NCI-H82 treated with DMSO at 0.1 percent for 48 hours (cell line): Measurements from ENCODE around the gene GNB1L.

Experiments
- DNase-seq: peaks from one replicate; lab custom pipeline; 2025; ENCODE audit not compliant: unreplicated experiment; lab: John Stamatoyannopoulos, UW

The GNB1L gene

DNA sequence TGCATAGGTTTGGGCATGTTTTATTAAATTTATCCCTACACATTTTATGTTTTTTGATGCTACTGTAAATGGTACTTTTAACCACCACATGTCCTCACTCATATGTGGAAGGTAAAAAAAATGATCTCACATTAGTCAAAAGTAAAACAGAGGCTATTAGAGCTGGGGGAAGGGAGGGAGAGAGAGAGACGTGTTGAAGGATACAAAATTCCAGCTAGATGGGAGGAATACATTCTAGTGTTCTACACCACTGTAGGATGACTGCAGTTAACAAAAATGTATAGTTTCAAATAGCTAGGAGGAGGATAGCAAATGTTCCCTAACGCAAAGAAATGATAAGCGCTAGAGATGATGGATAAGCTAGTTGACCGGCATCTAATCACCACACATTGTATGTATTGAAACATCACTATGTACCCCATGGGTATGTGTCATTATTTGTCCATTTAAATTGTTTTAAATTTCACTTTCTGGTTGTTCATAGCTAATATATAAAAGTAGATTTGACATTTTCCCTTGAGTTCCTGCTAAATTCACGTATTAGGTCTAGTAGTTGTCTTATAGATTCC is 9.9 kb upstream of the GNB1L start:
- no peak for DNase-seq

DNA sequence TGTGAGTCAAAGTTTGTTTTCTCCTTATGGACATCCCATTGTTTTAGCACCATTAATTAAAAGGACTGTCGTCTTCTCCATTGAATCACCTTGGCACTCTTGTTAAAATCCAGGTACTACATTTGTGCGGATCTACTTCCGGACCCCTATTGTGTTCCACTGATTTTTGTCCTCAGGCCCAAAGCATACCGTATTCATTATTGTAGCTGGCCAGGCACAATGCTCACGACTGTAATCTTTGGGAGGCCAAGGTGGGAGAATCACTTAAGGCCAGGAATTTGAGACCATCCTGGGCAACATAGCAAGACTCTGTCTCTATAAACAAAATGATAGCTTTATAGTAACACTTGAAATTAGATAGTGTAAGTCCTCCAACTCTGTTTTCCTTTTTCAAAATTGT is 8.9 kb upstream of the GNB1L start:
- DNase-seq, result no peak

DNA sequence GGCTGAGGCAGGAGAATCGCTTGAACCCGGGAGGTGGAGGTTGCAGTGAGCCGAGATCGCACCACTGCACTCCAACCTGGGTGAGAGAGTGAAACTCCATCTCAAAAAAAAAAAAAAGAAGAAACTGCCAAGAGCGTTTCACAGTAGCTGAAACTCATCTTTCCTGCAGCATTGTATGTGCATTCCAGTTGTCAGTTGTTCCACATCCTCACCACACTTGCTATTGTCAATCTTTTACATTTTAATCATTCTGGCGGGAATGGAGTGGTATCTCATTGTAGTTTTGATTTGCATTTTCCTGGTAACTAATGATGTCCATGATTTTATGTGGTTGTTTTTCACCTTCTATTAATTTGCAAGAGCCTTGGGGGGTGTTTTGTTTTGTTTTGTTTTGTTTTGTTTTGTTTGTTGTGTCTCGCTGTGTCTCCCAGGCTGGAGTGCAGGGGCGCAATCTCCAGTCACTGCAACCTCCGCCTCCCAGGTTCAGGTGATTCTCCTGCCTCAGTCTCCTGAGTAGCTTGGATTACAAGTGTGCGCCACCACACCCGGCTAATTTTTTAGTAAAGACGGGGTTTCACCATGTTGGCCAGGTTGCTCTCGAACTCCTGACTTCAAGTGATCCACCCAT is 8.1 kb upstream of the GNB1L start:
- no peak for DNase-seq

DNA sequence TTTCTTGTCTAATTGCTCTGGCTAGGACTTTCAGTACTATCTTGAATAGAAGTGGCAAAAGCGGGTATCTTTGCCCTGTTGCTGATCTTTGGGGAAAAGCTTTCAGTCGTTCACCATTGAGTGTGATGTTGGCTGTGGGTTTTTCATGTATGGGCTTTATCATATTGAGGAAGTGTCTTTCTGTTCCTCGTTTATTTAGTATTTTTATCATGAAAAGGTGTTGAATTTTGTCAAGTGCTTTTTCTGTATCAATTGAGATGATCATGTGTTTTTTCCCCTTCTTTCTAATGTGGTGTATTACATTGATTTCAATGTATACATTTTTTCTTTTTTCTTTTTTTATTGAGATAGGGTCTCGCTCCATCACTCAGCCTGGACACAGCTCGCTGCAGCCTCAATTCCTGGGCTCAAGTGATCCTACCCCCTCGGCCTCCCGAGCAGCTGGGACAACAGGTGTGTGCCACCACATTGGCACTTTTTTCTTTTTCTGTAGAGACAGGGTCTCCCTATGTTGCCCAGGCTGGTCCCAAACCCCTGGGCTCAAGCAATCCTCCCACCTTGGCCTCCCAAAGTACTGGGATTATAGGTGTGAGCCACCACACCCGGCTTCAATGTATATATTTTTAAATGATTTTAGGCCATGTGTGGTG is 5.3 kb upstream of the GNB1L start:
- no peak for DNase-seq

DNA sequence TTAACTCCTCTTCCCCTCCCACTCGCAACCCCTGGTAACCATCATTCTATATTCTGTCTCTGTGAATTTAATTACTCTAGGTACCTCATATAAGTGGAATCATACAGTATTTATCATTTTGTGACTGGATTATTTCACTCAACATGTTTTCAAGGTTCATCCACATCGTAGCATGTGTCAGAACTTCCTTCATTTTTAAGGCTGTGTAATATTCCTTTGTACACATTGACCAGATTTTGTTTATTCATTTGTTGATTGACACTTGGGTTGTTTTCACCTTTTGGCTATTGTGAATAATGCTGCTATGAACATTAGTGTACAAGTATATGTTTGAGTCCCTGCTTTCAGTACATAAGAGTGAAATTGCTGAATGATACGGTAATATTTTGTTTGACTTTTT is 2.7 kb upstream of the GNB1L start:
- no peak for DNase-seq

DNA sequence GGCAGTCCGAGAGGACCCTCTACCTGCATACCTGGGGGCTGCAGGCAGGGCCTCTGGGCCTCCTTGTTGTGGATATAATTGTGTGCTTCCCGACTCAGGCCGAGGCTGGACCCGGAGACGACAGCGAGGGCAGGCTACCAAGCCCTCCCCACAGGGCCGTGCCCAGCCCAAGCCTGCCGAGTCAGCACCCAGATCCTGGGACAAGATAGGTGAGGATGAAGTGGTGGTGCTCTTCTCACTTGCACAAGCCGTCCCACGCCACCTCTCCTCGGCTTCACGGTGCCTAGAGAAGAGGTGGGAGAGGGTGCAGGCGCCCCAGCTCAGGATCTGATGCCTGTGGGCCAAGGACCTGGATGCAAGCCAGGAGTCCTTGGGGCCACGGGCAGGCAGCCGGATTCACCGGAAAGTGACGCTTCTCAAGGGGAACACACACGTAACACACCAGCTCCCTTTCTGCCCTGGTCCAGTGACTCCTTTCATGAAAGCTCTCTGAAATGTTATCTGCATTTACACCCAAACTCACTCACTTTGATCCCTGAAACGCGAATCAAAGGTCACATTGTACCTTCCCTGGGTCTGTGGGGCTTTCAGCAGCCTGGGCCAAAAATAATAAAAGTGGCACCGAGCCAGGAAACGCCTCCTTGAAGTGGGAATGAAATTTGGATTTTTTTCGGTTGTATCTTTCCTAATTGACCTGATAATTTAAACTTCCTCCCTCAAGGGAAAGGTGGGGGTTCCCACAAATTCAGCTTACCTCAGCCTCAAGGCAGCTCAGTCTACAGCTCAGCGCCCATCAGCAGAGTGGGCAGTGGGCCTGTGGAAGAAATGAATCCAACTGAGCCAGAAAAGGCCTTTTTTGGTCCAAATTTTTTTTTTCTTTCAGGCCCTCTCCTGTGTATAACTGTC is 1.1 kb upstream of the GNB1L start:
- DNase-seq, result no peak

DNA sequence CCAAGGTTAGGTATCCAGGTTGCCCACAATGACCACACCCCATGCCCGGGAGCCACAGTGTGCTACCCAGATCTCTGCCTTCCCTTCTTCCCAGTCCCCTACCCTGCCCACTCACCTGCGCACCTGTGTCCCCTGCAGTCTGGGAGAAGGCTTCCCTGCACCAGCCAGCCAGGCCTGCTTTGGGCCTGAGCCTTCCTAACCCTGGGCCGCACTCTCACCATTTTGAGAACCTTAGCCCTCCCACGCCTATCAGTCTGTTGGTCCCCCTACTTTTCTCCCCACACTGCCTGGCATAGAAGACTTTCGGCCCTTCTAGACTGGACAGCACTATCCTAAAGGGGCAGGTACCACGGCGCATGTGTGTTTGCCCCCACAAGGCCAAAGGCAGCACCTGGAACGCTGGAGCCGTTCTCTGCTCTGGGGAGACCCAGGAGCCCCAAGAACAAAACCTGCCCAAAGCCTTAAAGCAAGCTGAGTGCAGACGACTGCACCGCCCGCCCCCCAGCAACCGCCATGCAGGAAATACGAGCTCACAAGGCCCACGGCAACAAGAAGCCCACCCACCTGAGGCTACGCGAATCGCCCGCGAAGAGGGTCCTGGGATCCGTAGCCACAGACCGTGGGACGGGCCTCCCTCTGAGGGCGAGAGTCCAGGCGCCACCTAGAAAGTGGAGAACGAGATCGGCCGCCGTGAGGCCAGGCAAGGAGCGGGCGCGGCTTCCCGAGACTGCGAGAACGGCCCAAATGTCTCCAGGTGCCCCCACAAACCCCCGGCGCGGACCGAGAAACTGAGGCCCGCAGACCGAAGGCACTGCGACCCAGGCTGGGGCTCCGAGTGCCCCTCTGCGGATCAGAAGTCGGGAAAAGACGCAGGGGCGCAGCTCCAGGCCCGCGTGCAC is 546 bp downstream of the GNB1L start:
- no peak for DNase-seq

DNA sequence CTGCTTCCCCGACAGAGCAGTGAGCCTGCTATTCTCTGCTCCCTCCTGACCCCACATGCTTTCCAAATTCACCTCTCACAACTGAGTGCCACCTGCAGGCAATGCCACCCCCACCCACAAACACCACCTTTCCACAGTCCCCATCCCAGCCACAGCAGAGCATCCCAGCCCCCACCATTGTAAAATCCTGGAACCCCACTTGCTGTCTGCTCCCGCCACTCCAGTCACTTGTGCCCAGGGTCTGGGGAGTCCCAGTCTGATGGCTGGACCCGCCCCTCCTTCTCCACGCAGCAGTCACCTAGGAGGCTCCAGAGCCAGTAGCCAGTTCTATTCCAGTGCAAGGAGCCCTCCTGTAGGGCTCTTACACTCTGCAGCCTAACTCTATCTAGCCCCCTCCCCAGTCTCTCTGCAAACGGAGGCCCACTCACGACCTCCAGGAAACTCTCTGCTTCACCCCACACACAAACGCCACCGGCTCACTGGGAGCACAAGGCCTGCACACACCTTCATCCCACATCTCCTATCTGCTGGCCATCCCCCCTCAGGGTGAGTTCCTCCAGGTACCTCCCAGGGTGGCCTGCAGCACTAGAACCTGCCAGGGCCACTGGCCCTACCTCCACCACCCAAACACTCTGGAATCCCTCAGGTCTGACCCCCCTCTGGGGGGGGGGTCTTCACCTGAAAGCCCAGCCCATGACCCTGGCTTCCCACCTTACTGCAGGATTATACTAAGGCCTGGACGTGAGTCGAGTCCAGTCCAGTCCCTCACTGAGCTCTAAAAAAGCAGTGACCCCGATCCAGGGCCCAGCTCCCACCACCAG is 1.4 kb downstream of the GNB1L start:
- no peak for DNase-seq

DNA sequence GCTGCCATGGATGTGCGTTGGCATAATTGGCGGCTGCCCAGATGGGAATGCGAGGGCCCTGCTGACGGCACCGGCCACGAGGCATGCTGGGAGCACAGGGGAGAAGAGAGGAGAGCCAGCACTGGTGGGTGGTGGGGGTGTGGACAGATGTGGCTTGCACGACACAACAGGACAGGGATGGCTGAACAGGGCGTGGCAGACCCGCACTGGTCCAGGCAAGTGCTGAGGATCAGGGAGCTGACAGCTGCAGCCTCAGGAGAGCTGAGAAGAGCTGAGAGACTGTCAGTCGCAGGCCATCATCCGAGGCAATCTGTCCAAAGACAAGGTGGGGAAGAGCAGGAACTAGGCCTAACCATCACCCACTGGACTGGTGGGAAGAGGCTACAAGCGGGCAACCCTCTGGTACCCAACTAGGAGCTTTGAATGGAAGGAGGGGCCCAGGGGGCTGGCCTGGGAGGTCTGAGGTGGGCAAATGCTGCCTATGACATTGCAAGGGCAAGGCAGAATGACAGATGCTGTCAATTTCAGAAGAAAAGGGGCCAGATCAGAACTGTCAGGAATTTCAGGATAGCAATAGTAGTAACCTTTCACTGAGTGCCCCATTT is 2.4 kb downstream of the GNB1L start:
- DNase-seq, result no peak

DNA sequence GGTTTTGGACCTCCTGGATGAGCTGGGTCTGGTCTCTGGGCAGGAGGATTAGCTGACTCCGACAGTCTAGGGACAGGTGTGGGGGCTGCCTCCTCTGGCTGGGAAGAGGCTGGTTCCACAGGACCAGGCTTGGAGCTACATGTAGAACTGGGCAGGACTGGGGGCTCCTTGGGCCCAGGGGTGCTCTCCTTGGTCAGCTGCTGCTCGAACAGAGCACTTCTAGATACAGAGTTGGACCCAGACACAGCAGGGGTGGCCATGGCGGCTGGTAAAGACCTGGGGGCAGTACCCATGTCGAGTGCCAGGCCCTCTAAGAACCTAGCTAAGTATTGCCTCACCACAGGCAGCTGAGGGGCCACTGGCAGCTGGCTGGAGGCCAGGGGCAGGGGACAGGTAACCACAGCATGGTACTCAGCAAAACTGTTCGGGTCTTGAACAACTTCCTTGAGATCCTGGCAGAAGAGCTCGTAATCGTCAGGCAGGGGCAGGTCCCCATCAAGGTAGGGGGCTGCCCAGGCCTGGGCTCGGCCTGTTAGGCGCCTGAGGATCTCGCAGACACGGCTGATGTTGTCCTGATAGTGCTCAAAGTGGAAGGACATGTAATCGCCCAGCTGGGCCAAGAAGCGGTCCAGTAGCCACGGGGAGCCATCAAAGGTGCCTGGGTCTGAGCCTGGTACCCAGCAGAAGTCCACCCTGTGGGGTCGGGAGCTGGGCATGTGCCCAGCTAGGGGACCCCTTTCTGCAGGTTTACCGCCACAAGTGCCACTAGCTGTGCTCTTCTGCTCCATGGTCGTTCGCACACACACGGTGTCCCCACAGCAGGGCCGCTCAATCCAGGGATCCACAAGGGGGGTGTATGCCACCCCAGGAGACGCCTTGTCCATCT is 3.1 kb downstream of the GNB1L start:
- DNase-seq, result no peak

DNA sequence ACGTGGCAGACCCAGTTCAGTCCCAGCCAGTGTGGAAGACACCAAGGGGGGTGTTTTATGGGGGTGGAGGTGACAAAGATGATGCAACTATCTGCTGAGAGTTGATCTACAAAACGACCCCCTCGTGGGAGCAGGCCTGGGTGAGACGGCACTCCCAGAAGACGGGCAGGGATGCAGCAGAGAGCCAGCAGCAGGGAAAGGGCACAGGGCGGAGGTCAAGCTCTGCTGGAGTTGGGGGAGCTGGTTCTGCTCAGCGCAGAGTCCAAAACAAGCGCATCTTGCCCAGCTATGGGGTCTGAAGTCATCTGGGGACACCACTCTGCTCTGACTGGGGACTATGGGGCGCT is 3.9 kb downstream of the GNB1L start:
- no peak for DNase-seq

DNA sequence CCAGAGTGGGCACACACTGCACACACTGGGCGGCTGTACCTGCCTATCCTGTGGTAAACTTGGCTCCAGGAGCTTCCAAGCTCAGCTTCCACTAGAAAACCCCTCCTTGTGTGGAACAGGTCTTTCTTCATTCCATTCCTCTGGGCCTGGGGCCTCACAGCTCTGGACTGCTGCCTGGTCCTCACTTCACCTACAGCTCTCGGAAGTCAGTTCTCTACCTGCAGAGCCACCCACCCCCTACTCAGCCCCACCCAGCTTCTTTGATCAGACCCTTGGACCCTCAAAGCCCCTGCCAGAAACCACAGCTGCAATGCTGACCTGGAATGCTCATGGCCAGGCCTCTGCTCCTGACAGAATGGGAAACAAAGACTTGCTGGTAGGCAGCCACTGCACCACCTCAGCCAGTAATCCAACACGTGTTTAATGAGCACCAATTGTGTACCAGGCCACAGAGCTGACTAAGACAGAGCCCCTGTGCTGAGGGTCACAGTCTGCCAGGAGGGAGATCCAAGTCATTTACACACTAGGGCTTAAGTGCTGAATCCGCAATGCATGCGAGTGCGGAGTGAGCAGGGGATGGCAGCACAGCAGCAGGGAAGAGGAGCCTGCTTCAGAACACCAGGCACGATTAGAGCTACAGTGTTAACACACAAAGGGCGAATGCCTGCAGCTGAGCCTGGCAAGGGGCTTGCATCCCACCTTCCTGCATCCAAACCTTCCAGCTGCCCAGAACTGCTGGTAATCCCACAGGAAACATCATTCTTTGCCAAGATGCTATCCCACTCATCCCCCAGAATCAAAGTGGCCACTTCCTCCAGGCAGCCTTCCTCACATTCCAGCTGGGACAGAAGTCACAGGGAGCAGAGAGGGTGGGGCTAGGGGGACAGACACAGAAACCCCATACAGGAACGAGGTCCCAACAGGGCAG is 4.6 kb downstream of the GNB1L start:
- DNase-seq, result no peak

DNA sequence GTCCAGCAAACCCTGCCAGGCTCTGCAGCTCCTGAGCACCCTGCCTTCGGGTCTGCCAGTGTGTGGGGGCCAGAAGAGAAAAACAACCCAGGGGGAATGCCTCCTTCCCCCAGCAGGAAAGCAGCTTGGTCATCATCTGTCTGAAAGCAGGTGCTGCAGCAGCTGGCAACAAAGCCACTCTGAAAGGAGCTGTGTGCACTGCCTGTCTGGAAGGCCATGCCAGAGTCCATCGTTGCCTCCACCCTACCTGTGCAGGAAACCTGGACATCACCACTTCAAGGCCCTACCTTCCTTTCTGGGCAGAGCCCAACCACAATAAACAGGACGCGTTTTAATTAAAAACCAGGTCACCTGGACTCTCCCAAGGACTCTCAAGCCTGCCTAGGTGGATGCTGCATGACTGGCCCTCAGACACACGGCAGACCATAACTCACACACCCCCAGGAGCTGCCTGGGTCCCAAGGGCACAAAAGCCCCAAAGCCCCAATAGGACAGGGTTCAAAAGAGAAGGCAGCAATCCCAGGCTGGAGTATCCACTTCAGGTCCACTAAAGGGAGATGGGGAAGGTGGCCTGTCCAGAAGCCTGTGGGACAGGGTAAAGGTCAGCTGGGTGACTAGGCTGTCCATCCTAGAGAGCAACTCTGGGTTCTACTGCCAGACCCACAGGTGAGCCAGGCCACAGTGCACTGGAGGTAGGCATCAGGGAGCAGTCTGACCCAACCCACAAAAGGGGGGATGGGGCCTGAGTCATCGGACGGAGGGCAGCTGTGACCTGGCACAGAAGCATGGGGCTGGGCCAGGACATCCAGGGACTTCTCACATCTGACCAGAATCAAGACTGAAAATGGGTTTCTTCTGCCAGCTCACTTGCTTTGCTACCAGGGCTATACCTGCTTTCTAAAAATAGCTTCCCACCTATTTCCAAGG is 6.1 kb downstream of the GNB1L start:
- no peak for DNase-seq

DNA sequence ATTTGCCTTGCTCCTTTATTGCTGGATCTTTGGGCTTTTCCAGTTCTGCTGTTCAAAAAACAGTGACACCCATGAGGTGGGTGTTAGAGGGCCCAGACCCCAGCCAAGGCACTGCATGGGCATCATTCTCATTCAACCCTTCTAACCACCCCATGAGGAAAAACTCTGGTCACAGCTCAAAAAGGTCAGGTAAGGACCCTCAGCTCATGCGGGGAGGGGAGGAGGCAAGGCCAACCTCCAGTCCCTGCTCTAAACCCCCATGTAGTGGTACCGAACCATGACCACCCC is 7.4 kb downstream of the GNB1L start:
- DNase-seq, result no peak

DNA sequence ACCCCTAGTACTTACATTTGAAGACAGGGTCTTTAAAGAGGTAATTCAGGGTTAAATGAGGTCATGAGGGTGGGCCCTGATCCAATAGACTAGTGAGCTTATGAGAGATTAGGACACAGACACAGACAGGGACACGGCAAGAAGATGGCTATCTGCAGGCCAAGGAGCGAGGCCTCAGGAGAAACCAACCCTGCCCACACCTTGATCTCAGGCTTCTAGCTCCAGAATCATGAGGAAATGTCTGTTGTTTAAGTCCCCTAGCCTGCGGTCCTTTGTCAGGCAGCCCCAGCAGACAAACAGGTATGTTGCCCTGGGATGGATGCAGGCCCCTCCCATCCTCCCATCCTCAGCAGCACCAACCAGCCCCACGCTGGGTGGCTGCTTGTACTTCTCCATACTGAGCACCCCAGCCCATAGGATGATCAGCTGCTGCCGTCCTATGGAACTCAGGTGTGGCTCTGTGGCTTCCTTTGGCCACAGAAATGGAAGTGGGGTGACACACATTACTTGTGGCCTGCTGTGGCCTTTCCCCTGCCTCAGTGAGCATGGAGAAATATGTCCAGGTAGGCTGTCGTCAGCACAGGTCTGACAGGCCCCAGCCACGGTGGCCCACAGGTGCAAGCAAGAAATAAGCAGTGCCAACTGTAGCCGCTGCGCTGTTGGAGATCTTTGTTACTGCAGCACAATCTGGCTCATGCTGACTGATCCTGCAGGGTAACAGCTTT is 7.9 kb downstream of the GNB1L start:
- peak; percentile 20 for DNase-seq
